Spleen (tissue), 11 donors: ENCODE data around the gene LCP1. TPM values are rescaled to one million over a fixed set of nuclear protein-coding genes. Genes with fewer than 3 reads are reported as not detected.

ENCODE experiments used
- DNase-seq: peaks from one replicate; pipeline ENCODE4 v3.0.0-alpha.2; 2020
- H3K27ac ChIP-seq, 8 donors: fragments of 200-600 bp; sonication (generic) in 7 of 8; 1 replicate in 4 of 8; 2 replicates in 4 of 8; pipeline versions ENCODE4 v1.5.0 to v1.8.0; 2016 to 2021; ENCODE audit warnings: inconsistent platforms in 4 of 8, mild to moderate bottlenecking in 4 of 8, moderate library complexity in 1 of 8
- H3K27me3 ChIP-seq, 7 donors: fragments of 200-600 bp; sonication (generic) in 6 of 7; replicated peaks in 1 of 7; 1 replicate in 4 of 7; 2 replicates in 3 of 7; pipeline versions ENCODE4 v1.5.0 to v1.8.0; 2016 to 2021; ENCODE audit warnings: inconsistent platforms in 3 of 7, mild to moderate bottlenecking in 1 of 7
- H3K36me3 ChIP-seq, 6 donors: fragments of 200-600 bp; sonication (generic) in 5 of 6; 1 replicate in 4 of 6; 2 replicates in 2 of 6; pipeline versions ENCODE4 v1.5.0 to v1.8.0; 2016 to 2021; ENCODE audit warnings: inconsistent platforms in 2 of 6
- H3K4me1 ChIP-seq, 6 donors: fragments of 200-600 bp; sonication (generic) in 5 of 6; 1 replicate in 3 of 6; 2 replicates in 3 of 6; pipeline versions ENCODE4 v1.5.0 to v1.8.0; 2016 to 2021; ENCODE audit warnings: inconsistent platforms in 3 of 6
- H3K4me3 ChIP-seq, 8 donors: fragments of 200-600 bp; sonication (generic) in 7 of 8; 1 replicate in 4 of 8; 2 replicates in 4 of 8; pipeline versions ENCODE4 v1.5.0 to v1.8.0; 2016 to 2021; ENCODE audit warnings: inconsistent platforms in 4 of 8, mild to moderate bottlenecking in 4 of 8, moderate library complexity in 2 of 8
- H3K9me3 ChIP-seq, 8 donors: fragments of 200-600 bp; sonication (generic) in 7 of 8; 1 replicate in 4 of 8; 2 replicates in 4 of 8; pipeline versions ENCODE4 v1.5.0 to v1.8.0; 2016 to 2021; ENCODE audit warnings: inconsistent platforms in 4 of 8
- POLR2A ChIP-seq, 3 donors: fragments of 450-650 bp; IDR thresholded peaks; one replicate each; pipeline ENCODE4 v1.5.1; 2017; ENCODE audit warnings: antibody characterized with exemption in 3 of 3, mild to moderate bottlenecking in 1 of 3
- POLR2AphosphoS5 ChIP-seq, 3 donors: sonication (generic); formaldehyde crosslinking; IDR thresholded peaks; one replicate each; pipeline ENCODE4 v1.5.1; 2017; ENCODE audit warnings: antibody characterized with exemption in 3 of 3
- WGBS, 5 donors: extraction: QIAGEN DNeasy Blood & Tissue Kit in 3 of 5; methylation state at CpG; one replicate each; pipeline versions ENCODE4 v1.1.5 to v1.1.7; 2013 to 2018; 5-methylcytosine and 5-hydroxymethylcytosine counted together
- intact Hi-C: fragments of 100-400 bp; cut with DNase I; formaldehyde crosslinking; loops from one replicate; pipeline ENCODE4 v1.15.0; 2023; ENCODE audit warnings: low total_unique reads
- polyA plus RNA-seq, 3 donors: library from polyadenylated mRNA; stranded (reverse); fragments of 200-250 nt; gene quantifications; one replicate each; pipeline ENCODE4 v1.2.1, GENCODE V29; 2013
- total RNA-seq, 7 donors: library from RNA; depleted of rRNA in 3 of 7; stranded (reverse); fragments of >200 nt in 3 of 7; fragmentation: NEBNext Ultra II Directional in 4 of 7; extraction: Animal tissue kit (Norgen Biotek cat#: 25700) in 4 of 7; gene quantifications; one replicate each; pipeline versions ENCODE4 v1.1.0 to v1.2.1, GENCODE V29; 2016 to 2021
- TF ChIP-seq, protein P1 (sequence below), 11 experiments: fragments of 200-600 bp in 7 of 11; fragments of 450-650 bp in 4 of 11; sonication (generic) in 4 of 11; IDR thresholded peaks in 8 of 11; conservative IDR thresholded peaks in 3 of 11; 1 replicate in 7 of 11; 2 replicates in 4 of 11; pipeline versions ENCODE4 v1.4.0 to v1.8.0; 2016 to 2021; ENCODE audit warnings: antibody characterized with exemption in 11 of 11, inconsistent platforms in 4 of 11, mild to moderate bottlenecking in 1 of 11
- donor health status: healthy with polysubstance abuse.
- donor health status: DM: no; HTN: no; CAD: no; lungs with moderate emphysema.
- donor health status: DM: no; HTN: no; CAD: no.
- donor health status: Bipolar disorder and iron deficiency.
- donor health status: healthy.
- donor health status: DM: no; HTN: no; CAD: no.
- donor health status: DM: yes; HTN: yes; CAD: no.

The LCP1 gene
- total and polyA plus RNA-seq, 10 donors, result 155 to 968 (median 572) TPM

GRCh38 chr13:46100191-46100815 is 81.7 kb downstream of the LCP1 start:
- Histone ChIP-seq H3K9me3 (no peaks in the 10 kb centered on the region), H3K4me3 (no peak overlapping the region), H3K27me3 (no peaks in the 10 kb centered on the region), H3K27ac (no peak overlapping the region), H3K36me3 (no peaks in the 10 kb centered on the region), H3K4me1 (peaks cover 0 to 14% (median 9%) of the 10 kb centered on the region in 6 donors)
- DNase-seq, result no peak
- WGBS, 5 donors, result 57 to 80% (median 68%) methylated on average over 1 of the region's 1 CpG
- intact Hi-C loops, result no loop called here
- TF ChIP-seq, protein P1, sequence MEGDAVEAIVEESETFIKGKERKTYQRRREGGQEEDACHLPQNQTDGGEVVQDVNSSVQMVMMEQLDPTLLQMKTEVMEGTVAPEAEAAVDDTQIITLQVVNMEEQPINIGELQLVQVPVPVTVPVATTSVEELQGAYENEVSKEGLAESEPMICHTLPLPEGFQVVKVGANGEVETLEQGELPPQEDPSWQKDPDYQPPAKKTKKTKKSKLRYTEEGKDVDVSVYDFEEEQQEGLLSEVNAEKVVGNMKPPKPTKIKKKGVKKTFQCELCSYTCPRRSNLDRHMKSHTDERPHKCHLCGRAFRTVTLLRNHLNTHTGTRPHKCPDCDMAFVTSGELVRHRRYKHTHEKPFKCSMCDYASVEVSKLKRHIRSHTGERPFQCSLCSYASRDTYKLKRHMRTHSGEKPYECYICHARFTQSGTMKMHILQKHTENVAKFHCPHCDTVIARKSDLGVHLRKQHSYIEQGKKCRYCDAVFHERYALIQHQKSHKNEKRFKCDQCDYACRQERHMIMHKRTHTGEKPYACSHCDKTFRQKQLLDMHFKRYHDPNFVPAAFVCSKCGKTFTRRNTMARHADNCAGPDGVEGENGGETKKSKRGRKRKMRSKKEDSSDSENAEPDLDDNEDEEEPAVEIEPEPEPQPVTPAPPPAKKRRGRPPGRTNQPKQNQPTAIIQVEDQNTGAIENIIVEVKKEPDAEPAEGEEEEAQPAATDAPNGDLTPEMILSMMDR (IDR thresholded peaks at IDR 0.05 in 8 of 11, conservative IDR thresholded peaks at IDR 0.05 in 3 of 11), result no peak
- TF ChIP-seq POLR2A (IDR thresholded peaks at IDR 0.05) (no peak), POLR2AphosphoS5 (IDR thresholded peaks at IDR 0.05) (no peak)

DNA sequence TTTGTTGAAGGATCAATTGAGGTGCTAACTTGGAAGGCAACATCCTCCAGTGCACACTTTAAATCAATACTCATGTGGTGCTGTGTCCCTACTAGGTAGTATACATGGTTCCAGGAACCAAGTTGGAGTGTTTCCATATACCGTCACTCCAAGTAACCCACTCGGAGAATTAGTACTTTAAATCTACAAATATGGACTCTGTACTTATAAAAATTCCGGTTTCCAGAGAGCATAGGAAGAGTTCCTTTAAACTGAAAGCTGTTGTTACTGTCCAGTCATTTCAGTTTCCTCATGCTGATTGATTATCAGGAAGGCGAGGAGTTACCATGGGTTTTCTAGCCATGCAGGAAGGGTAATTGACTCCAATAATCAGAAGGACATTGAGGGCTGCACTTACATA is 84.3 kb downstream of the LCP1 start:
- DNase-seq, result no peak
- H3K27me3 ChIP-seq, result no peaks in the 10 kb centered on the region
- H3K27ac ChIP-seq, result no peak overlapping the region
- no peaks in the 10 kb centered on the region for H3K9me3 ChIP-seq
- H3K4me3 ChIP-seq, result no peak overlapping the region
- 89 to 96% (median 91%) methylated on average over 4 of the region's 4 CpGs for whole genome bisulfite sequencing, 5 donors
- H3K4me1 ChIP-seq, result peaks cover 0 to 14% (median 9%) of the 10 kb centered on the region in 6 donors
- no peaks in the 10 kb centered on the region for H3K36me3 ChIP-seq
- intact Hi-C loops, result no loop called here
- TF ChIP-seq POLR2A (IDR thresholded peaks at IDR 0.05), result no peak
- TF ChIP-seq, protein P1 (IDR thresholded peaks at IDR 0.05 in 8 of 11, conservative IDR thresholded peaks at IDR 0.05 in 3 of 11), result no peak
- no peak for TF ChIP-seq POLR2AphosphoS5 (IDR thresholded peaks at IDR 0.05)

- Histone ChIP-seq H3K9me3 (no peaks in the 10 kb centered on the region), H3K36me3 (no peaks in the 10 kb centered on the region), H3K4me1 (peaks cover 0 to 11% (median 7%) of the 10 kb centered on the region in 6 donors), H3K4me3 (no peak overlapping the region), H3K27me3 (no peaks in the 10 kb centered on the region), H3K27ac (no peak overlapping the region)
- intact Hi-C loops, result no loop called here
- TF ChIP-seq, protein P1 (IDR thresholded peaks at IDR 0.05 in 8 of 11, conservative IDR thresholded peaks at IDR 0.05 in 3 of 11), result no peak
- TF ChIP-seq POLR2AphosphoS5 (IDR thresholded peaks at IDR 0.05) (no peak), POLR2A (IDR thresholded peaks at IDR 0.05) (no peak)
- 82 to 95% (median 90%) methylated on average over 3 of the region's 3 CpGs for WGBS, 5 donors
- no peak for DNase-seq
Measured at GRCh38 chr13:46097015-46097414, 85.0 kb downstream of the LCP1 start.

DNA sequence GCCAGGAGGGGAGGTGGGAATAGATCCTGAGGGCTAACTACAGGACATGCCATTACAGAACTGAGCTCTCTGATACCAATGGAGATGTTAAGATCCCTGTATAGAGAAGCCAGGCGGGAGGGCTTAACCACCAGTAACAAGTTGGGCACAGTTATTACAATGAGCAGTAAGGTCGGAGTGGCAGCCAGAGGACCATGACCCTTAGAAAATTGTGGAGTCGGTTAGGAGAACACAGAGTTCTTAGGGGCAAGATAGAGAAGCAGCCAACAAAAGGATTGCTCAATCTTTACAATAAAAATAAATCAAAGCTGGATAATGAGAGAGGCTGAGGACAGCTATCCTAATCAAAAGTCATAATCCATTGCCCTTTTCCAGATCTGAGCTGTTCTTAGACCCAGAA is 87.5 kb downstream of the LCP1 start:
- no peak for DNase-seq
- intact Hi-C loops, result no loop called here
- H3K4me1 ChIP-seq, result no peaks in the 10 kb centered on the region
- H3K4me3 ChIP-seq, result no peak overlapping the region
- no peaks in the 10 kb centered on the region for H3K9me3 ChIP-seq
- no peak overlapping the region for H3K27ac ChIP-seq
- H3K27me3 ChIP-seq, result peaks cover 0 to 8% (median 0%) of the 10 kb centered on the region in 7 donors
- no peak for TF ChIP-seq POLR2A (IDR thresholded peaks at IDR 0.05)
- TF ChIP-seq, protein P1 (IDR thresholded peaks at IDR 0.05 in 8 of 11, conservative IDR thresholded peaks at IDR 0.05 in 3 of 11), result no peak
- TF ChIP-seq POLR2AphosphoS5 (IDR thresholded peaks at IDR 0.05), result no peak
- no peaks in the 10 kb centered on the region for H3K36me3 ChIP-seq
- 87 to 94% (median 89%) methylated on average over 3 of the region's 3 CpGs for WGBS, 5 donors
